Neural cell (in vitro differentiated cells): ENCODE data around the gene STYK1.

Experiments used
- TAF1 ChIP-seq: IDR thresholded peaks from 2 replicates; pipeline ENCODE4 v1.6.1; 2012; ENCODE audit warnings: low read depth
- TF ChIP-seq, protein P1 (sequence below): fragments of 450-650 bp; IDR thresholded peaks from 2 replicates; pipeline ENCODE4 v1.5.1; 2014; ENCODE audit warnings: antibody characterized with exemption, mild to moderate bottlenecking, moderate library complexity; ENCODE audit not compliant: poor library complexity, severe bottlenecking

DNA sequence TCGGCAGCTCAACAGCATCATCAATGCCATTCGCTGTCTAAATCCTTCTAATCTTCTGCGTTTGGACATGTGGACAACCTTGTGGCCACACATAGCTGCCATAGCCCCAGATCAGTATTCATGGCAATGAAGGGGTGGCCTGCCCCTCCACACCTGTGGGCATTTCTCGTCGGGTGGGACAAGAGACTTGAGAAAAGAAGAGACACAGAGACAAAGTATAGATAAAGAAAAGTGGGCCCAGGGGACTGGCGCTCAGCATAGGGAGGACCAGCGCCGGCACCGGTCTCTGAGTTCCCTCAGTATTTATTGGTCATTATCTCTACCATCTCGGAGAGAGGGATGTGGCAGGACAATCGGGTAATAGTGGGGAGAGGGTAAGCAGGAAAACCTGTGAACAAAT, 102.7 kb downstream of the STYK1 start:
- TF ChIP-seq, protein P1, sequence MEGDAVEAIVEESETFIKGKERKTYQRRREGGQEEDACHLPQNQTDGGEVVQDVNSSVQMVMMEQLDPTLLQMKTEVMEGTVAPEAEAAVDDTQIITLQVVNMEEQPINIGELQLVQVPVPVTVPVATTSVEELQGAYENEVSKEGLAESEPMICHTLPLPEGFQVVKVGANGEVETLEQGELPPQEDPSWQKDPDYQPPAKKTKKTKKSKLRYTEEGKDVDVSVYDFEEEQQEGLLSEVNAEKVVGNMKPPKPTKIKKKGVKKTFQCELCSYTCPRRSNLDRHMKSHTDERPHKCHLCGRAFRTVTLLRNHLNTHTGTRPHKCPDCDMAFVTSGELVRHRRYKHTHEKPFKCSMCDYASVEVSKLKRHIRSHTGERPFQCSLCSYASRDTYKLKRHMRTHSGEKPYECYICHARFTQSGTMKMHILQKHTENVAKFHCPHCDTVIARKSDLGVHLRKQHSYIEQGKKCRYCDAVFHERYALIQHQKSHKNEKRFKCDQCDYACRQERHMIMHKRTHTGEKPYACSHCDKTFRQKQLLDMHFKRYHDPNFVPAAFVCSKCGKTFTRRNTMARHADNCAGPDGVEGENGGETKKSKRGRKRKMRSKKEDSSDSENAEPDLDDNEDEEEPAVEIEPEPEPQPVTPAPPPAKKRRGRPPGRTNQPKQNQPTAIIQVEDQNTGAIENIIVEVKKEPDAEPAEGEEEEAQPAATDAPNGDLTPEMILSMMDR, result no peak
- TF ChIP-seq TAF1, result no peak
